GM06990 (cell line): ENCODE results near the gene UTS2.

Source experiments
- DNase-seq: peaks from one replicate; pipeline ENCODE4 v3.0.0-alpha.2; 2011; ENCODE audit not compliant: insufficient read length; ENCODE audit errors: extremely low read depth
- H3K27me3 ChIP-seq: replicated peaks from 2 replicates; pipeline ENCODE4 v1.6.0; 2011; ENCODE audit warnings: low read length; ENCODE audit not compliant: control insufficient read depth, insufficient read depth
- H3K36me3 ChIP-seq: 2 replicates; pipeline ENCODE4 v1.5.1; 2011; ENCODE audit warnings: low read length; ENCODE audit not compliant: control insufficient read depth, insufficient read depth
- H3K4me3 ChIP-seq: replicated peaks from 2 replicates; pipeline ENCODE4 v1.5.1; 2011; ENCODE audit warnings: low read depth, mild to moderate bottlenecking, control low read depth, low read length
- CTCF ChIP-seq: IDR thresholded peaks from 2 replicates; pipeline ENCODE4 v1.5.1; 2011; ENCODE audit warnings: low read length, control low read depth, mild to moderate bottlenecking, inconsistent platforms; ENCODE audit not compliant: insufficient read depth, poor library complexity, severe bottlenecking

The UTS2 gene

GRCh38 chr1:7861452-7861851, 8.6 kb upstream of the UTS2 start:
- Histone ChIP-seq H3K4me3 (no peak overlapping the region), H3K36me3 (no peaks in the 10 kb centered on the region), H3K27me3 (0 out of 2 replicates have a peak, but pooled peaks cover 2% of the 10 kb centered on the region)
- no peak for DNase-seq
- no peak for TF ChIP-seq CTCF

GRCh38 chr1:7860130-7860529, 7.3 kb upstream of the UTS2 start:
- no peak for TF ChIP-seq CTCF
- DNase-seq, result no peak
- Histone ChIP-seq H3K4me3 (no peak overlapping the region), H3K27me3 (0 out of 2 replicates have a peak, but pooled peaks cover 2% of the 10 kb centered on the region), H3K36me3 (no peaks in the 10 kb centered on the region)

- TF ChIP-seq CTCF, result no peak
- 0 out of 2 replicates have a peak, but pooled peaks cover 2% of the 10 kb centered on the region for H3K27me3 ChIP-seq
Observed at GRCh38 chr1:7859406-7859805, 6.5 kb upstream of the UTS2 start.

GRCh38 chr1:7857985-7858384, 5.1 kb upstream of the UTS2 start:
- no peak for TF ChIP-seq CTCF
- H3K27me3 ChIP-seq, result 0 out of 2 replicates have a peak, but pooled peaks cover 2% of the 10 kb centered on the region
- no peak for DNase-seq
- H3K36me3 ChIP-seq, result no peaks in the 10 kb centered on the region
- H3K4me3 ChIP-seq, result no peak overlapping the region

More at GRCh38 chr1:7859406-7859805, 6.5 kb upstream of the UTS2 start:
- no peak for DNase-seq
- no peaks in the 10 kb centered on the region for H3K36me3 ChIP-seq
- H3K4me3 ChIP-seq, result no peak overlapping the region

- no peak for TF ChIP-seq CTCF
- H3K36me3 ChIP-seq, result no peaks in the 10 kb centered on the region
- 0 out of 2 replicates have a peak, but pooled peaks cover 2% of the 10 kb centered on the region for H3K27me3 ChIP-seq
Observed at GRCh38 chr1:7857000-7857399, 4.1 kb upstream of the UTS2 start.

GRCh38 chr1:7856345-7856744, 3.5 kb upstream of the UTS2 start:
- H3K4me3 ChIP-seq, result no peak overlapping the region
- H3K36me3 ChIP-seq, result no peaks in the 10 kb centered on the region
- 0 out of 2 replicates have a peak, but pooled peaks cover 2% of the 10 kb centered on the region for H3K27me3 ChIP-seq
- TF ChIP-seq CTCF, result no peak
- no peak for DNase-seq

More at GRCh38 chr1:7857000-7857399, 4.1 kb upstream of the UTS2 start:
- DNase-seq, result no peak
- no peak overlapping the region for H3K4me3 ChIP-seq
